ENCODE data around the gene MEST.

DNA sequence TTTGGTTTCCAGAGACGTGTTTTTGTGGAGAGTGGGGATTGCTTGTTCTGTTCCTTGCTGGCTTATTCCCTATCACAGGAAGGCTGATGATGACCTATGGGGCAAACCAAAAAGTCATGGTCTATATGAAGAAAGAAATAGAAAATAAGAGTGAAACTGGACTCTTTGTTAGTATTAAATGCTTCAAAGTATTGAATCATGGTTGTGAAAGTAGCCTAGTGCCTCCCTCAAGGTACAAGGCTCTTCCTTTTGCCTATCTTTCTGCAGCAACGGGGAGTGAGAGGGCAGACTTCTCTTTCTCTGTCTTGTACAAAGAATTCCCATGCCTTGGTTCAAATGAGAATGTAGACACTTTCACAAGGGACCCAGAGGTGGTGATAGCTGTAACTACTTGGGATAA is 9.0 kb downstream of the MEST start:
- no peak for TF ChIP-seq NFIC (IDR thresholded peaks at IDR 0.05; ENCODE audit: low read depth, low read length)
- TF ChIP-seq, protein P1, sequence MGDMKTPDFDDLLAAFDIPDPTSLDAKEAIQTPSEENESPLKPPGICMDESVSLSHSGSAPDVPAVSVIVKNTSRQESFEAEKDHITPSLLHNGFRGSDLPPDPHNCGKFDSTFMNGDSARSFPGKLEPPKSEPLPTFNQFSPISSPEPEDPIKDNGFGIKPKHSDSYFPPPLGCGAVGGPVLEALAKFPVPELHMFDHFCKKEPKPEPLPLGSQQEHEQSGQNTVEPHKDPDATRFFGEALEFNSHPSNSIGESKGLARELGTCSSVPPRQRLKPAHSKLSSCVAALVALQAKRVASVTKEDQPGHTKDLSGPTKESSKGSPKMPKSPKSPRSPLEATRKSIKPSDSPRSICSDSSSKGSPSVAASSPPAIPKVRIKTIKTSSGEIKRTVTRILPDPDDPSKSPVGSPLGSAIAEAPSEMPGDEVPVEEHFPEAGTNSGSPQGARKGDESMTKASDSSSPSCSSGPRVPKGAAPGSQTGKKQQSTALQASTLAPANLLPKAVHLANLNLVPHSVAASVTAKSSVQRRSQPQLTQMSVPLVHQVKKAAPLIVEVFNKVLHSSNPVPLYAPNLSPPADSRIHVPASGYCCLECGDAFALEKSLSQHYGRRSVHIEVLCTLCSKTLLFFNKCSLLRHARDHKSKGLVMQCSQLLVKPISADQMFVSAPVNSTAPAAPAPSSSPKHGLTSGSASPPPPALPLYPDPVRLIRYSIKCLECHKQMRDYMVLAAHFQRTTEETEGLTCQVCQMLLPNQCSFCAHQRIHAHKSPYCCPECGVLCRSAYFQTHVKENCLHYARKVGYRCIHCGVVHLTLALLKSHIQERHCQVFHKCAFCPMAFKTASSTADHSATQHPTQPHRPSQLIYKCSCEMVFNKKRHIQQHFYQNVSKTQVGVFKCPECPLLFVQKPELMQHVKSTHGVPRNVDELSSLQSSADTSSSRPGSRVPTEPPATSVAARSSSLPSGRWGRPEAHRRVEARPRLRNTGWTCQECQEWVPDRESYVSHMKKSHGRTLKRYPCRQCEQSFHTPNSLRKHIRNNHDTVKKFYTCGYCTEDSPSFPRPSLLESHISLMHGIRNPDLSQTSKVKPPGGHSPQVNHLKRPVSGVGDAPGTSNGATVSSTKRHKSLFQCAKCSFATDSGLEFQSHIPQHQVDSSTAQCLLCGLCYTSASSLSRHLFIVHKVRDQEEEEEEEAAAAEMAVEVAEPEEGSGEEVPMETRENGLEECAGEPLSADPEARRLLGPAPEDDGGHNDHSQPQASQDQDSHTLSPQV (IDR thresholded peaks at IDR 0.05), result no peak
- TF ChIP-seq EZH2 (IDR thresholded peaks at IDR 0.05; ENCODE audit: borderline replicate concordance, control insufficient read depth, low read depth, low read length), result no peak
- TF ChIP-seq CBFB (IDR thresholded peaks at IDR 0.05; ENCODE audit: low read depth), result no peak
- TF ChIP-seq, protein P2, sequence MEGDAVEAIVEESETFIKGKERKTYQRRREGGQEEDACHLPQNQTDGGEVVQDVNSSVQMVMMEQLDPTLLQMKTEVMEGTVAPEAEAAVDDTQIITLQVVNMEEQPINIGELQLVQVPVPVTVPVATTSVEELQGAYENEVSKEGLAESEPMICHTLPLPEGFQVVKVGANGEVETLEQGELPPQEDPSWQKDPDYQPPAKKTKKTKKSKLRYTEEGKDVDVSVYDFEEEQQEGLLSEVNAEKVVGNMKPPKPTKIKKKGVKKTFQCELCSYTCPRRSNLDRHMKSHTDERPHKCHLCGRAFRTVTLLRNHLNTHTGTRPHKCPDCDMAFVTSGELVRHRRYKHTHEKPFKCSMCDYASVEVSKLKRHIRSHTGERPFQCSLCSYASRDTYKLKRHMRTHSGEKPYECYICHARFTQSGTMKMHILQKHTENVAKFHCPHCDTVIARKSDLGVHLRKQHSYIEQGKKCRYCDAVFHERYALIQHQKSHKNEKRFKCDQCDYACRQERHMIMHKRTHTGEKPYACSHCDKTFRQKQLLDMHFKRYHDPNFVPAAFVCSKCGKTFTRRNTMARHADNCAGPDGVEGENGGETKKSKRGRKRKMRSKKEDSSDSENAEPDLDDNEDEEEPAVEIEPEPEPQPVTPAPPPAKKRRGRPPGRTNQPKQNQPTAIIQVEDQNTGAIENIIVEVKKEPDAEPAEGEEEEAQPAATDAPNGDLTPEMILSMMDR (IDR thresholded peaks at IDR 0.05 in 2 of 3, conservative IDR thresholded peaks at IDR 0.05 in 1 of 3; ENCODE audit: control insufficient read depth in 2 of 3, extremely low read depth in 1 of 3, insufficient read depth in 1 of 3, low read depth in 3 of 3, low read length in 3 of 3), result no peak
- no peak for TF ChIP-seq CHD4 (IDR thresholded peaks at IDR 0.05)
- TF ChIP-seq BCL11A (IDR thresholded peaks at IDR 0.05; ENCODE audit: low read depth, low read length), result no peak
- TF ChIP-seq SMAD5 (IDR thresholded peaks at IDR 0.05; ENCODE audit: low read depth), result no peak
- TF ChIP-seq KDM1A (IDR thresholded peaks at IDR 0.05; ENCODE audit: borderline replicate concordance), result no peak
- TF ChIP-seq SMARCA5 (IDR thresholded peaks at IDR 0.05), result no peak
- no peak for TF ChIP-seq ZNF24 (IDR thresholded peaks at IDR 0.05)

Data from GM12878 (cell line).